ENCODE data around the gene IWS1. TPM values are rescaled to one million over a fixed set of nuclear protein-coding genes. Genes with fewer than 3 reads are reported as not detected.

The IWS1 gene
- total RNA-seq, 4 donors from 2014 or later, result 29.0 to 46.7 (median 31.0) TPM

DNA sequence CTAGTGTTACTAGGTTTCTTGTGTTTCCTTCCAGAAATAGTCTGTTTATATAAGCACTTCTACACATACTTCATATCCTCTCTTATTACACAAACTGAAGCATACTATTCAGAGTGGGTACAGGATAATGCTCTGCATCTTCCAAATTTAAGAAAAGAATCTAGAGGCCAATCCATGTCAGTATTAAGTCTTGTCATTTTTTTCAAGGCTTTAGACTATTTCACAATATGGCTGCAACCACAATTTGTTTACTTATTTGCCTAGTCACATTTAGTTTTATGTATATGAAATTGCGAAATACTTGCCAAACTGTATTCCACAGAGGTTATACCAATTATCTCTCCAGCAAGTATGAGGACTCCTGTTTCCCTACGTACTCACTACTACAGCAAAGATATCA lies 27.9 kb downstream of the IWS1 start:
- DNase-seq (ENCODE audit: low spot score) (no peak), ATAC-seq (ENCODE audit: low FRiP score) (no peak)
- TF ChIP-seq, protein P1, sequence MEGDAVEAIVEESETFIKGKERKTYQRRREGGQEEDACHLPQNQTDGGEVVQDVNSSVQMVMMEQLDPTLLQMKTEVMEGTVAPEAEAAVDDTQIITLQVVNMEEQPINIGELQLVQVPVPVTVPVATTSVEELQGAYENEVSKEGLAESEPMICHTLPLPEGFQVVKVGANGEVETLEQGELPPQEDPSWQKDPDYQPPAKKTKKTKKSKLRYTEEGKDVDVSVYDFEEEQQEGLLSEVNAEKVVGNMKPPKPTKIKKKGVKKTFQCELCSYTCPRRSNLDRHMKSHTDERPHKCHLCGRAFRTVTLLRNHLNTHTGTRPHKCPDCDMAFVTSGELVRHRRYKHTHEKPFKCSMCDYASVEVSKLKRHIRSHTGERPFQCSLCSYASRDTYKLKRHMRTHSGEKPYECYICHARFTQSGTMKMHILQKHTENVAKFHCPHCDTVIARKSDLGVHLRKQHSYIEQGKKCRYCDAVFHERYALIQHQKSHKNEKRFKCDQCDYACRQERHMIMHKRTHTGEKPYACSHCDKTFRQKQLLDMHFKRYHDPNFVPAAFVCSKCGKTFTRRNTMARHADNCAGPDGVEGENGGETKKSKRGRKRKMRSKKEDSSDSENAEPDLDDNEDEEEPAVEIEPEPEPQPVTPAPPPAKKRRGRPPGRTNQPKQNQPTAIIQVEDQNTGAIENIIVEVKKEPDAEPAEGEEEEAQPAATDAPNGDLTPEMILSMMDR (IDR thresholded peaks at IDR 0.05), result no peak

DNA sequence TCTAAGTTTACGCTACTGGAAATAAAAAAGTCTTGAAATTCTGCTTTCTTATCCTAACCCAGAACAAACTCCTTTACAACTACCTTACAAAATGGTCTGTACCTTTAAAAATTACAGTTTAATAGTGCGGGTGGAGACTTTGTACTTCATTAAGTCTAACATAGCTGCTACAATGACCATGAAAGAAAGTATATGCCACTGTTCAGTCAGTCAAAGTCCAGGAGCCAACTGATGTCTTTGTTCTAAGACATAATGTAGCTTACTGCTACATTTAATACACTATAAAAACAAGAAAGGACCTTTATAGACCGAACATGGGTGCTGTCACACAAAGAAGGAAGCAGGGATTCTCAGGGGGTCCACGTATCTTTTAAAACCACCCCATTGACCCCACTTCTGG lies 36.0 kb downstream of the IWS1 start:
- no peak for DNase-seq (ENCODE audit: low spot score)
- TF ChIP-seq, protein P1 (IDR thresholded peaks at IDR 0.05), result no peak
- ATAC-seq (ENCODE audit: low FRiP score), result no peak

DNA sequence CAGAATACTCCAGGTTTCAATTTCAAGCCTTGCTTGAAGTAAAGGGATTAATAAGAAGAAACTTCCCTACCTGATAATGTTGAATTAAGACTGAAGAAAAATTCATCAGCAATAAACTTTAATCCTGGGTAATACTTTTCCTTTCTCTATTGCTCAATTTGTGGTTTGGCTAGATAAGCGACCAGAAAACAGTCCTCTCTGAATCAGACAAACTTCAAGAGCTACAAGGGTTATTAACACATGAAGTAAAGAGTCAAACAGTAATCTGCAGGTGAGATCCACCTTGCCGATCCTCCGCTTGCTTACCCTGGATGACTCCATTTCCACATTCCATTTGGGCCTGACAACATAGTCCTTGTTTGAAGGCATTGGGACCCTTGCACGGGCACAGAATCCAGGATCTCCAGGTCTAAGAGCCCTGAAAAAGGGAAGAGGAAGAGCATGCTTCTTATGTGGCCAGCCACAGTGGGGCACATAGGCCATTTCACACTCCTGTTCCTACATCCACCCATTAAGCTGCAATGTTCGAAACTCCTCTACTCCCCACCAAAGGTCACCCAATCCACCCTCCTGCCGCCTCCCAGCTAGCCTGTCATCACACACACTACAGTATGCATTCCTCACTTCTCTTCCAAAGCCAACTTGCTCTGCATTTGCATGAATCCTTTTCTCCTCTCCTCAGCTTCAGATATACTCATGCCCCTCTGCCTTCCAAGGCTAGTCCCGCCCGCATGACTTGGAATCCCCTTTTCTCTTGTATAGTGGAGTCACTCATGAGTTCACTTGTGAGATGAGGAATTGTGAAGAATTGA lies 39.8 kb downstream of the IWS1 start:
- DNase-seq (ENCODE audit: low spot score) (no peak), ATAC-seq (ENCODE audit: low FRiP score) (no peak)
- TF ChIP-seq, protein P1 (IDR thresholded peaks at IDR 0.05), result no peak

DNA sequence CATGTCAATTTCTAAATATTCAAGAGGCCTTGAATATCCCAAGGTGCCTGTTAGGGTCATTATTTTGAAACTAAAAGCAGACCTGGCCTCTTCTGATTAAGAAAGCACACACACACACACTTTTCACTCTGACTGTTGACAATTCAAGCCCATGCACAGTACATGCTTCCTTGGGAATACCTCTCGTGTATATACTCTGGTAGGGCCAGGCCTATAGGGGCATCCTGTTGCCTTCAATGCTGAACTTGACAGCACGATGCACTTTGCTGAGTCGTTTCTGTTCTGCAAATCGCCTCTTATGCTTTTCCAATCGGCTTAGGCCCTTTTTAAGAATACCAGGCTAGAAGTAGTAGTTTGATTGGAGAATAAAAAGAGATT lies 40.6 kb downstream of the IWS1 start:
- TF ChIP-seq, protein P1 (IDR thresholded peaks at IDR 0.05), result no peak
- ATAC-seq (ENCODE audit: low FRiP score) (no peak), DNase-seq (ENCODE audit: low spot score) (no peak)

DNA sequence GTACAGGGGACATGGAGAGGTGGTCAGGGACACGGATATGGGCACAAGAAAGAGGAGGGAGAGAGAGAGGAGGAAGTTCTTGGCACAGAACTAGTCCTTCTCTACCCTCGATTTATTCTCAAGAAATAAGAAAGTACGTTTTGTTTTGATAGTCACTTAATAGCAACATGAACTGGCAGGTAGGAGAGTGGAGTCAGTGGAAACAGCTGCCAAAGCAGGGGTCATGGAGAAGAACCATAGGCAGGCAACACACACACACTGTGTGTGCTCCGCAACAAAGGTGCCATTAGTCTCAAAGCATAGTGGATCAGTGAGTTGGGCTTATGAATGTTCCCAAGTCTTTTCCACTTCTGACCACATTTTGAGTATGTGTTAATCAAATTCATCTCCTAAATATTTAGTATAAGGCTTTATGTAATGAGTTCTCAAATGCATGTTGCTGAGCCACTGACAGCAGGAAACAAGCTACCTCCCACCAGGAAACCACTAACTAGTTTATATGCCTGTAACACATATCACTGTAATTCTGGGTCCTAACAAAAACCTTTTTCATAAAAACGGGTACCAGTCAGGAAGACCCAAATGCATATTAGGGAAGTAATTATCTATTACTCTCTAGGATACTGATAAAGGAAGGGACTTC lies 41.1 kb downstream of the IWS1 start:
- TF ChIP-seq, protein P1 (IDR thresholded peaks at IDR 0.05), result no peak
- DNase-seq (ENCODE audit: low spot score), result no peak
- ATAC-seq (ENCODE audit: low FRiP score), result no peak

DNA sequence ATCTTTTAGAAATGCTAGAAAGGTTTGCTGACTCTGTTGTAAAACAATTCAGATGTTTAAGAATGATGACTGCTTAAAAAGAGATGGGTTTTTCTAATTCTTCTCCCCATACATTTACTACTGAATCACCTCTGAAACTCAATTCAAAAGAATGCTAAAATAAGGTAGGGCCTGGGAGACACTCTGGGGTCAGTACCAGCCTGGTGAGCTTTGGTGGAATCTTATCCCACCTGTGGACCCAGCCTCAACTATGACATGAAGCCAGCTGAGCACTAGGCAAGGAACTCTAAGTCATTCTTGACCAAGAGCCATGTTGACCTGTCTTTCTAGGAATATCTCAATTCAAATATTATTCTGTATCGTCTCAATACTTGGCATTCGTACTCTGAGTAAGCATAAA lies 44.3 kb downstream of the IWS1 start:
- ATAC-seq (ENCODE audit: low FRiP score) (no peak), DNase-seq (ENCODE audit: low spot score) (no peak)
- TF ChIP-seq, protein P1 (IDR thresholded peaks at IDR 0.05), result no peak

Measured in omental fat pad (tissue), 4 donors.